ENCODE data around the gene DPY19L2.
"Not testable (repeated sequence)": the region's sequence is repeated elsewhere in the genome, so short reads cannot be mapped to it uniquely, and the experiment has no call there.

DNA sequence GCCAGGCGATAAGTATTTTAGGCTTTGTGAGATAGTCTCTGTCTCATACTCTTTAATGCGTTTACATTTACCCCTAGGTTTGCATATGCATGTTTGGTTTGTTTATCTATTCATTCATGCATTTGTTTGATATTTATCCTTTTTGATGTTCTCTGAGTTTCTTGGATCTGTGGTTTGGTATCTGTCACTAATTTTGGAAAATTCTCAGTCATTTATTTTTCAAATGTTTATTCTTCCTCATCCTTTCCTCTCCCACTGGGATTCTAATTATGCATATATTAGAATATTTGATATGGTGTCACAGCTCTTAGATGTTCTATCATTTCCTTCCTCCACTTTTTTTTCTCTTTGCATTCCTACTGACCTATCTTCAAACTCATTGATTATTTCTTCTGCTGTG lies 11.9 kb downstream of the DPY19L2 start:
- TF ChIP-seq, protein P1, sequence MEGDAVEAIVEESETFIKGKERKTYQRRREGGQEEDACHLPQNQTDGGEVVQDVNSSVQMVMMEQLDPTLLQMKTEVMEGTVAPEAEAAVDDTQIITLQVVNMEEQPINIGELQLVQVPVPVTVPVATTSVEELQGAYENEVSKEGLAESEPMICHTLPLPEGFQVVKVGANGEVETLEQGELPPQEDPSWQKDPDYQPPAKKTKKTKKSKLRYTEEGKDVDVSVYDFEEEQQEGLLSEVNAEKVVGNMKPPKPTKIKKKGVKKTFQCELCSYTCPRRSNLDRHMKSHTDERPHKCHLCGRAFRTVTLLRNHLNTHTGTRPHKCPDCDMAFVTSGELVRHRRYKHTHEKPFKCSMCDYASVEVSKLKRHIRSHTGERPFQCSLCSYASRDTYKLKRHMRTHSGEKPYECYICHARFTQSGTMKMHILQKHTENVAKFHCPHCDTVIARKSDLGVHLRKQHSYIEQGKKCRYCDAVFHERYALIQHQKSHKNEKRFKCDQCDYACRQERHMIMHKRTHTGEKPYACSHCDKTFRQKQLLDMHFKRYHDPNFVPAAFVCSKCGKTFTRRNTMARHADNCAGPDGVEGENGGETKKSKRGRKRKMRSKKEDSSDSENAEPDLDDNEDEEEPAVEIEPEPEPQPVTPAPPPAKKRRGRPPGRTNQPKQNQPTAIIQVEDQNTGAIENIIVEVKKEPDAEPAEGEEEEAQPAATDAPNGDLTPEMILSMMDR (IDR thresholded peaks at IDR 0.05) = not testable (repeated sequence)
- not testable (repeated sequence) for TF ChIP-seq POLR2A (IDR thresholded peaks at IDR 0.05); POLR2AphosphoS5 (IDR thresholded peaks at IDR 0.05; ENCODE audit: insufficient read depth in 1 of 2, low read depth in 1 of 2)

Measured in vagina (tissue), 2 donors.